ENCODE data around the gene AIP.

The AIP gene

GRCh38 chr11:67532889-67533288 is 50.1 kb downstream of the AIP start:
- Histone ChIP-seq H3K27ac (ENCODE audit: low read depth, low read length) (no peak overlapping the region), H3K36me3 (ENCODE audit: control insufficient read depth in 1 of 2, insufficient read depth in 2 of 2, low read length in 2 of 2) (no peaks in the 10 kb centered on the region), H3K4me1 (ENCODE audit: control insufficient read depth in 1 of 2, insufficient read depth in 2 of 2, low read length in 2 of 2) (peaks cover 0 to 11% of the 10 kb centered on the region in 2 donors), H3K27me3 (ENCODE audit: control insufficient read depth in 1 of 2, insufficient read depth in 2 of 2, low read length in 2 of 2) (no peaks in the 10 kb centered on the region), H3K9me3 (ENCODE audit: control insufficient read depth in 1 of 2, low read length in 2 of 2) (peaks cover 3 to 9% of the 10 kb centered on the region in 2 donors), H3K9ac (ENCODE audit: low read depth in 1 of 2, low read length in 2 of 2) (no peak overlapping the region), H3K4me3 (ENCODE audit: low read depth in 1 of 2, low read length in 2 of 2) (no peak overlapping the region)

GRCh38 chr11:67534070-67534679 is 51.3 kb downstream of the AIP start:
- H3K4me1 ChIP-seq (ENCODE audit: control insufficient read depth in 1 of 2, insufficient read depth in 2 of 2, low read length in 2 of 2): peaks cover 0 to 11% of the 10 kb centered on the region in 2 donors
- H3K27ac ChIP-seq (ENCODE audit: low read depth, low read length): no peak overlapping the region
- peaks cover 3 to 9% of the 10 kb centered on the region in 2 donors for H3K9me3 ChIP-seq (ENCODE audit: control insufficient read depth in 1 of 2, low read length in 2 of 2)
- no peaks in the 10 kb centered on the region for H3K27me3 ChIP-seq (ENCODE audit: control insufficient read depth in 1 of 2, insufficient read depth in 2 of 2, low read length in 2 of 2)
- H3K4me3 ChIP-seq (ENCODE audit: low read depth in 1 of 2, low read length in 2 of 2): no peak overlapping the region
- H3K9ac ChIP-seq (ENCODE audit: low read depth in 1 of 2, low read length in 2 of 2): no peak overlapping the region
- H3K36me3 ChIP-seq (ENCODE audit: control insufficient read depth in 1 of 2, insufficient read depth in 2 of 2, low read length in 2 of 2): no peaks in the 10 kb centered on the region

- Histone ChIP-seq H3K27me3 (ENCODE audit: control insufficient read depth in 1 of 2, insufficient read depth in 2 of 2, low read length in 2 of 2) (no peaks in the 10 kb centered on the region), H3K36me3 (ENCODE audit: control insufficient read depth in 1 of 2, insufficient read depth in 2 of 2, low read length in 2 of 2) (no peaks in the 10 kb centered on the region), H3K9me3 (ENCODE audit: control insufficient read depth in 1 of 2, low read length in 2 of 2) (peaks cover 3 to 9% of the 10 kb centered on the region in 2 donors), H3K4me1 (ENCODE audit: control insufficient read depth in 1 of 2, insufficient read depth in 2 of 2, low read length in 2 of 2) (peaks cover 0 to 11% of the 10 kb centered on the region in 2 donors), H3K9ac (ENCODE audit: low read depth in 1 of 2, low read length in 2 of 2) (no peak overlapping the region), H3K27ac (ENCODE audit: low read depth, low read length) (no peak overlapping the region), H3K4me3 (ENCODE audit: low read depth in 1 of 2, low read length in 2 of 2) (no peak overlapping the region)
Observed at GRCh38 chr11:67535561-67535960, 52.7 kb downstream of the AIP start.

- no peak overlapping the region for H3K27ac ChIP-seq (ENCODE audit: low read depth, low read length)
- no peak overlapping the region for H3K9ac ChIP-seq (ENCODE audit: low read depth in 1 of 2, low read length in 2 of 2)
- H3K4me1 ChIP-seq (ENCODE audit: control insufficient read depth in 1 of 2, insufficient read depth in 2 of 2, low read length in 2 of 2): peaks cover 6 to 11% of the 10 kb centered on the region in 2 donors
- no peaks in the 10 kb centered on the region for H3K27me3 ChIP-seq (ENCODE audit: control insufficient read depth in 1 of 2, insufficient read depth in 2 of 2, low read length in 2 of 2)
- peaks cover 3 to 7% of the 10 kb centered on the region in 2 donors for H3K9me3 ChIP-seq (ENCODE audit: control insufficient read depth in 1 of 2, low read length in 2 of 2)
- no peak overlapping the region for H3K4me3 ChIP-seq (ENCODE audit: low read depth in 1 of 2, low read length in 2 of 2)
- no peaks in the 10 kb centered on the region for H3K36me3 ChIP-seq (ENCODE audit: control insufficient read depth in 1 of 2, insufficient read depth in 2 of 2, low read length in 2 of 2)
Observed at GRCh38 chr11:67538306-67538705, 55.5 kb downstream of the AIP start.

- H3K36me3 ChIP-seq (ENCODE audit: control insufficient read depth in 1 of 2, insufficient read depth in 2 of 2, low read length in 2 of 2): no peaks in the 10 kb centered on the region
- no peak overlapping the region for H3K9ac ChIP-seq (ENCODE audit: low read depth in 1 of 2, low read length in 2 of 2)
- H3K4me3 ChIP-seq (ENCODE audit: low read depth in 1 of 2, low read length in 2 of 2): no peak overlapping the region
- peaks cover 10 to 13% of the 10 kb centered on the region in 2 donors for H3K4me1 ChIP-seq (ENCODE audit: control insufficient read depth in 1 of 2, insufficient read depth in 2 of 2, low read length in 2 of 2)
- H3K27ac ChIP-seq (ENCODE audit: low read depth, low read length): no peak overlapping the region
- no peaks in the 10 kb centered on the region for H3K27me3 ChIP-seq (ENCODE audit: control insufficient read depth in 1 of 2, insufficient read depth in 2 of 2, low read length in 2 of 2)
- peaks cover under 1 to 3% of the 10 kb centered on the region in 2 donors for H3K9me3 ChIP-seq (ENCODE audit: control insufficient read depth in 1 of 2, low read length in 2 of 2)
Observed at GRCh38 chr11:67538823-67539505, 56.1 kb downstream of the AIP start.

GRCh38 chr11:67539550-67539949 is 56.7 kb downstream of the AIP start:
- no peak overlapping the region for H3K4me3 ChIP-seq (ENCODE audit: low read depth in 1 of 2, low read length in 2 of 2)
- H3K9me3 ChIP-seq (ENCODE audit: control insufficient read depth in 1 of 2, low read length in 2 of 2): peaks cover 0 to 2% of the 10 kb centered on the region in 2 donors
- H3K36me3 ChIP-seq (ENCODE audit: control insufficient read depth in 1 of 2, insufficient read depth in 2 of 2, low read length in 2 of 2): no peaks in the 10 kb centered on the region
- no peaks in the 10 kb centered on the region for H3K27me3 ChIP-seq (ENCODE audit: control insufficient read depth in 1 of 2, insufficient read depth in 2 of 2, low read length in 2 of 2)
- no peak overlapping the region for H3K9ac ChIP-seq (ENCODE audit: low read depth in 1 of 2, low read length in 2 of 2)
- H3K4me1 ChIP-seq (ENCODE audit: control insufficient read depth in 1 of 2, insufficient read depth in 2 of 2, low read length in 2 of 2): peaks cover 11 to 19% of the 10 kb centered on the region in 2 donors
- no peak overlapping the region for H3K27ac ChIP-seq (ENCODE audit: low read depth, low read length)
